Effector memory CD8-positive, alpha-beta T cell (primary cell): ENCODE data around the gene NACC2.
A peak's percentile ranks its signal among the peaks of the same experiment; 100 is the strongest.

Experiments
- ATAC-seq: fragments of 150-1000 bp; cut with Tn5 transposase; replicated peaks from 2 replicates; pipeline ENCODE4 v1.10.0; 2021; ENCODE audit warnings: mild to moderate bottlenecking, moderate library complexity
- DNase-seq, 3 experiments: peaks; one replicate each; pipeline ENCODE4 v3.0.0; 2021
- H3K27ac Mint-ChIP-seq, 2 donors: one replicate each; pipeline ENCODE4 v1.8.0; 2022; ENCODE audit warnings: mild to moderate bottlenecking in 2 of 2, mixed read lengths in 2 of 2, moderate library complexity in 2 of 2
- H3K27me3 Mint-ChIP-seq, 2 donors: one replicate each; pipeline ENCODE4 v1.8.0; 2022; ENCODE audit warnings: mixed read lengths in 2 of 2
- H3K36me3 Mint-ChIP-seq: one replicate; pipeline ENCODE4 v1.8.0; 2022; ENCODE audit warnings: mild to moderate bottlenecking, moderate library complexity, mixed read lengths; ENCODE audit not compliant: insufficient read depth
- H3K4me1 Mint-ChIP-seq, 2 donors: one replicate each; pipeline ENCODE4 v1.8.0; 2022; ENCODE audit warnings: low read depth in 2 of 2, mixed read lengths in 2 of 2
- H3K4me3 Mint-ChIP-seq, 2 donors: one replicate each; pipeline ENCODE4 v1.8.0; 2022; ENCODE audit warnings: mild to moderate bottlenecking in 2 of 2, mixed read lengths in 2 of 2, moderate library complexity in 2 of 2
- H3K9me3 Mint-ChIP-seq, 2 donors: one replicate each; pipeline ENCODE4 v1.8.0; 2022; ENCODE audit warnings: mixed read lengths in 2 of 2

NACC2 gene

DNA sequence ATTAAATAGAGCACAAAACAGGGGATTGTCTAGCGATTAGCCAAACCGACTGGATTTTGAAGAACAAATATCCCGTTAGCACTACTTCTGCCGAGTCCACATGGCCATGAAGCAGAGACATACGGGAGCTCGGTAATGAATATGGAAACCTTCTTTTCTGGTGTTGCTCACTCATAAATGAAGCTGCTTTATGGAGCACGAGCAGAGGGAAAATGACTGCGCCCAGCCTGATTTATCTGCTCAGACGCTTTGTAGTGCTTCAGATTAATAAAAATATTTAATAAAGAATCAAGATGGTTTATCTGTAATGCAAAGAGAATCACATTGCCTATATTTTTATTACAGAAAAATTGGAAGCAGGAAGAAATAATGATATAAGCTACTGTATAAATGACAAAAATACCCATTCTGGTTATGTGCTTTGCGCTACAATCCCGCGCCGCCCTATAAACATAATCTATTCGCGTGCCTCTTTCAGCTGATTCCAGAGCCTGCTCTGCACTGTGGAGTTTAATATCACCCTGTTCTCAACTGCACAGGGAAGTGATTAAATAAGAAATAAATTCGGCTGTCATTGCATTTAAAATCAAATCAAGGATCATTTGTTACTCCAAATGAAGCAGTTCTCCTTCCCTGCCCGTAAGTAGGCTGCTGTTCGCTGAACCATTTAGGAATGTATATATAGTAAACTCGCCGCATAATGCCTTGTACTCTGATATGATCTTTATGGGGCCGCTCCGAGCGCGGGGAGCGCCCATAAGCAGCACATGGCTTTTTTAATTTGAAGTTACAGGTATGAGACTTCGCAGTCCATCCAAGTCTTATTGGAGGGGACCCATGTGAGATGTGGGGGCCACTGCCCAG is 111.6 kb downstream of the NACC2 start:
- DNase-seq, result no peak
- H3K27ac Mint-ChIP-seq, result no peak overlapping the region
- H3K36me3 Mint-ChIP-seq, result no peaks in the 10 kb centered on the region
- no peaks in the 10 kb centered on the region for H3K9me3 Mint-ChIP-seq
- H3K27me3 Mint-ChIP-seq, result peaks cover 6 to 9% of the 10 kb centered on the region in 2 donors
- peaks cover 5 to 6% of the 10 kb centered on the region in 2 donors for H3K4me1 Mint-ChIP-seq
- ATAC-seq, result no peak
- H3K4me3 Mint-ChIP-seq, result no peak overlapping the region

DNA sequence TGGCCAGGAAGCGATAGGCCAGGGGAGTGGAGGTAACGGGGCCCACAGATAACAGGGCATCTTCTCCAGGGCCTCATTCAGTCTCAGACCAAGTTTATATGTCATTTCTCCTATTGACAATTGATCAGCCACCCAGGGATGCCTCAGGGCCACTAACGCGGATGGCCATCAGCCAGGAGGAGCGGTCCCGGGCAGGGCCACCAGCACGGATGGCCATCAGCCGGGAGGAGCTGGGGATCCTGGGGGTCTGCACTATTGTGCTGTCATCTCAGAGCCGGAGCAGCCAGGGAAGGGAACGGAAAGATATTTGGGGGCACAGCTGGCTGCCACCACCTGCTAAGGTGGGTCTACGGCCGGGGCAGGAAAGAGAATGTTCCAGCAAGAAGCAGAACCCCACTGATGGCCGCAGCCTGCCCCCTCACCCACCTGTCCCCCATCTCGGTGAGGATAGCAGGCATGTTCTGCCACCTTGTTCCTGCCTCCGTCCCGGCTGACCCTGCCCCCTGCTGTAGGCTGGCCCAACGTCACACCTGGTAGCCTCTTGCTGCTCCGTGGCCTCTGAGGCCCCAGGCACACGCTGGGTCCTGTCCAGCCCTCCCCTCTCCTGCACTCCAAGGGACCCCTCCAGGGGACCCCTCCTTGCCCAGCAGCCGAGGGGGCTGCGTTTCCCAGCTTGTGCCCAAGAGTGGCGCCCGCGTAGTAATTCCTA is 112.4 kb downstream of the NACC2 start:
- H3K4me1 Mint-ChIP-seq, result peaks cover 5 to 6% of the 10 kb centered on the region in 2 donors
- peaks cover 6 to 9% of the 10 kb centered on the region in 2 donors for H3K27me3 Mint-ChIP-seq
- DNase-seq (no peak), ATAC-seq (no peak)
- no peak overlapping the region for H3K27ac Mint-ChIP-seq
- H3K36me3 Mint-ChIP-seq, result no peaks in the 10 kb centered on the region
- no peak overlapping the region for H3K4me3 Mint-ChIP-seq
- H3K9me3 Mint-ChIP-seq, result no peaks in the 10 kb centered on the region

DNA sequence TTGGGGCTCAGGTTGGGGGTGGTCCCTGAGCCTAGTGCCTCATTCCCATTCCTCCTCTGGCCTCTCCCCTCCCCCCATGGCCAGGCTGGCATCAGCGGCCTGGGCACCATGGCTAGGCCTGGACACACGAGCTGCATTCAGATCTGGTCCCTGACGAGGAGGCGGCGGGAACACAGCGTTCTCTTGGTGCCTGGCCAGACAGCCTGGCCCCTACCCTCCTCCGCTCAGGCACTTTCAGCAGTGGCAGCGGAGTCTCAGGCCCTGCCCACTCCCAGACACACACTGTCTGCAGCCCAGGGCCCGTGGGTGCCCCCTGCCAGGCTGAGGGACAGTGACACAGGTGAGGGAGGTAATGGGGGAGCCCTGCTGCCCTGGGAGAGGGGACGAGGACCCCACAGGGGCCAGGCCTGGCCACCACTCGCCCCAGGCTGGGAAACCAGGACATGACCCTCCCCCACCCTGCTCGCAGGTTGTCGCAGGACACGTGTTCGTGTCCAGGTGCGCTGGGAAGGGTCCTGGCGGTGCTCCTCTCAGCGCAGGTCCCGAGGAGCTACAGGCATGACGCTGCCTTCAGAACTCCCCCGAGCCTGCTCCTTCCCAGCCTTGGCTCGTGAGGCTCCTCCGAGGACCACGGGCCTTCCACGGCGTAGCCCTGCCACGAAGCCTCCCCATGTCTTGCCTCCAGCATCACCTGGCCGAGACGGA is 114.0 kb downstream of the NACC2 start:
- no peak overlapping the region for H3K27ac Mint-ChIP-seq
- no peaks in the 10 kb centered on the region for H3K9me3 Mint-ChIP-seq

DNA sequence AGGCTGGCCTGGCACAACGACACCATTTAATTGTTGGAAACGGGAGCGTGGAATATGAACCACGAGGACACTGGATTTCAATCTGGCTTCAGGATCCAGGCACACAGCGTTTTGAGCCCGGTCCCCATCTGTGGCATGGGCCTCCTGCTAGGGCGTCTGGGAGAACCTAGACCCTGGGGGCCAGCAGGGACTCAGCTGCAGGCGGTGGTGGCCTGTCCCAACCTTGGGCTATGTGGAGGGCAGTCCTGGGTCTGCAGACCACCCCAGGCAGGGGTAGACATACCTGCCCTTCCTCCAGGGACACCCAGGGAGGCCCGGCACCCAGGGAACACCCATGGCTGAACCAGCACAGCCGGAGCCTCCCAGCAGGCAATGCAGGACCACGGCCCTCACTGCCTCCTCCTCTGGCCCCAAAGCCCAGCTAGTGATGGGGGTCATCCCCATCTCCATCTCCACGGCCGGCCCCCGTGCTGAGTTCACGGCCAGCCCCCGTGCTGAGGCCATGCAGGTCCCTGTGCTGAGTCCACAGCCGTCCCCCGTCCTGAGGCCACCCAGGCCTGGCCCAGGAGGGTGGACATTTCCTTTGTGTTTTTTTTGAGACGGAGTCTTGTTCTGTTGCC is 115.4 kb downstream of the NACC2 start:
- ATAC-seq, result no peak
- Mint-ChIP-seq H3K27ac (no peak overlapping the region), H3K9me3 (no peaks in the 10 kb centered on the region), H3K27me3 (no peaks in the 10 kb centered on the region), H3K4me3 (peak overlapping the region; percentile 29 to 47), H3K36me3 (peaks cover 8% of the 10 kb centered on the region), H3K4me1 (peaks cover 5 to 6% of the 10 kb centered on the region in 2 donors)
- DNase-seq, result no peak

More for the DNA sequence above, 114.0 kb downstream of the NACC2 start:
- no peak overlapping the region for H3K4me3 Mint-ChIP-seq
- H3K27me3 Mint-ChIP-seq, result peaks cover 6 to 9% of the 10 kb centered on the region in 2 donors
- no peaks in the 10 kb centered on the region for H3K36me3 Mint-ChIP-seq
- DNase-seq (no peak), ATAC-seq (no peak)
- peaks cover 5 to 6% of the 10 kb centered on the region in 2 donors for H3K4me1 Mint-ChIP-seq

- peak; percentile 46 to 47 (median 47) for DNase-seq
- peak overlapping the region in 1 of 2 donors; percentile 76 for H3K27ac Mint-ChIP-seq
- H3K27me3 Mint-ChIP-seq, result no peaks in the 10 kb centered on the region
- no peaks in the 10 kb centered on the region for H3K9me3 Mint-ChIP-seq
- H3K4me3 Mint-ChIP-seq, result peak overlapping the region; percentile 43 to 47
- H3K4me1 Mint-ChIP-seq, result peaks cover 5 to 8% of the 10 kb centered on the region in 2 donors
- peak; percentile 95 for ATAC-seq
- H3K36me3 Mint-ChIP-seq, result peaks cover 8% of the 10 kb centered on the region
Observed at GRCh38 chr9:135978642-135979546, 116.2 kb downstream of the NACC2 start.

DNA sequence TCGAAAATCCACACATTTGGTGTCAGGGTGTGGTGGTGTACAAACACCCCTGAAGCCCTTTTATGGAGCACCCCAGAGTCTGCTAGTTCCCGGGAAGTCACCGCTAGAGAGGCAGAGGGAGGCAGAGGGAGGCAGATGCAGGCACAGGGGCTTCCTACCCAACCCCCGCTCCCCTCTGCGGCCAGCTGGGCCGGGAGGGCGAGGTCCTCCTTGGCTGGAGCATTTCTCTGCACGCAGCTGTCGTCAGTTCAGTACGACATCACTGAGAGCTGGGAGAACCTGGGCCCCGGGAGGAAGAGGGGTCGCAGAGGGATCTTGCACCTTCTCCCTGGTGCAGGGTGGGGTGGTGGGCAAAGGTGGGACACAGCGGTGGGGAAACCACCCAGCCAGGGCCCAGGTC is 118.1 kb downstream of the NACC2 start:
- Mint-ChIP-seq H3K27ac (no peak overlapping the region), H3K36me3 (peaks cover 8% of the 10 kb centered on the region)

DNA sequence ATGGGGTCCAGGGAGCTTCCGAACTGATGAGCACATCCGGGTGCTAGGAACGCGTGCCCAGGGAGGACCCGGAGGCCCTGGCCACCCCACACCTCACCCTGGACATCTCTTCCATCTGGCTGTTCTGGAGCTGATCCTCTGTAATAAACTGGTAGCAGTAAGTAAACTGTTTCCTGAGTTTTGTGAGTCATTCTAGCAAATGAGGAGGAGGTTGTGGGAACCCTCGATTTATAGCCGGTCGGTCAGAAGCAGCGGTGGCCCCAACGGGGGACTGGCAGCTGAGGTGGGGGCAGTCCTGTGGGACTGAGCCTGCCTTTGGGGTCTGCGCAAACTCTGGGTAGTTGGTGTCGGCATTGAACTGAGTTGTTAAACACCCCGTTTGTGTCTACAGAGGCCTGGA is 118.6 kb downstream of the NACC2 start:
- no peak for ATAC-seq
- peaks cover 5 to 11% of the 10 kb centered on the region in 2 donors for H3K4me1 Mint-ChIP-seq
- no peaks in the 10 kb centered on the region for H3K9me3 Mint-ChIP-seq
- DNase-seq, result no peak
- H3K27ac Mint-ChIP-seq, result no peak overlapping the region
- H3K36me3 Mint-ChIP-seq, result peaks cover 8% of the 10 kb centered on the region
- no peaks in the 10 kb centered on the region for H3K27me3 Mint-ChIP-seq
- H3K4me3 Mint-ChIP-seq, result no peak overlapping the region

More for the DNA sequence above, 118.1 kb downstream of the NACC2 start:
- DNase-seq (no peak), ATAC-seq (no peak)
- Mint-ChIP-seq H3K4me1 (peaks cover 5 to 11% of the 10 kb centered on the region in 2 donors), H3K9me3 (no peaks in the 10 kb centered on the region), H3K4me3 (no peak overlapping the region), H3K27me3 (no peaks in the 10 kb centered on the region)

GRCh38 chr9:135975834-135976233 is 119.3 kb downstream of the NACC2 start:
- no peak for ATAC-seq

GRCh38 chr9:135974220-135974573 is 120.9 kb downstream of the NACC2 start:
- peaks cover 8% of the 10 kb centered on the region for H3K36me3 Mint-ChIP-seq
- no peaks in the 10 kb centered on the region for H3K9me3 Mint-ChIP-seq
- no peak overlapping the region for H3K27ac Mint-ChIP-seq
- DNase-seq, result no peak
- H3K4me1 Mint-ChIP-seq, result peaks cover 5 to 9% of the 10 kb centered on the region in 2 donors
- no peak overlapping the region for H3K4me3 Mint-ChIP-seq
- H3K27me3 Mint-ChIP-seq, result peaks cover 0 to 7% of the 10 kb centered on the region in 2 donors
- no peak for ATAC-seq

More at GRCh38 chr9:135975834-135976233, 119.3 kb downstream of the NACC2 start:
- H3K4me3 Mint-ChIP-seq, result no peak overlapping the region
- DNase-seq, result no peak
- no peak overlapping the region for H3K27ac Mint-ChIP-seq
- H3K27me3 Mint-ChIP-seq, result no peaks in the 10 kb centered on the region
- H3K9me3 Mint-ChIP-seq, result no peaks in the 10 kb centered on the region
- peaks cover 8% of the 10 kb centered on the region for H3K36me3 Mint-ChIP-seq
- peaks cover 5 to 11% of the 10 kb centered on the region in 2 donors for H3K4me1 Mint-ChIP-seq

GRCh38 chr9:135973277-135974219 is 121.5 kb downstream of the NACC2 start:
- Mint-ChIP-seq H3K9me3 (no peaks in the 10 kb centered on the region), H3K36me3 (peaks cover 8% of the 10 kb centered on the region), H3K4me3 (no peak overlapping the region), H3K27me3 (peaks cover 0 to 7% of the 10 kb centered on the region in 2 donors), H3K4me1 (peaks cover 0 to 4% of the 10 kb centered on the region in 2 donors), H3K27ac (no peak overlapping the region)
- DNase-seq, result no peak
- peak; percentile 39 for ATAC-seq

DNA sequence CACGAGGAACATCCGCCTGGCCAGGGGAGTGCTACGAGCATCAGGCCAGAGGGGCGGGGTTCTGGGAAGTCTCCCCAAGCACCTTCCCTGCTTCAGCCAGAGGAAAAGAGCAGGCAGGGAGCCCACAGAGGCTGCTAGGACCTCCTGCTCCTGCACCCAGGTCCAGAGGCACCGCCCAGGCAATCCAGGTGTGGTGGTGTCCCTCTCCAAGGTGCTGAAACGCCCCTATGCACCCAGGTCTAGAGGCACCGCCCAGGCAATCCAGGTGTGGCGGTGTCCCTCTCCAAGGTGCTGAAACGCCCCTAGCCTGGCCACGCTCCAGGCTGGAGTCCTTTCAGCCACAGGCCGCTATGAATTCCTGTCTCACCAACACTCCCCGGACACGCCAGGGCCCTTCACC is 123.2 kb downstream of the NACC2 start:
- Mint-ChIP-seq H3K9me3 (no peaks in the 10 kb centered on the region), H3K27ac (no peak overlapping the region), H3K36me3 (peaks cover 8% of the 10 kb centered on the region), H3K27me3 (peaks cover 5 to 16% of the 10 kb centered on the region in 2 donors), H3K4me3 (no peak overlapping the region), H3K4me1 (peaks cover 7 to 12% of the 10 kb centered on the region in 2 donors)
- ATAC-seq (peak; percentile 38), DNase-seq (peak in 2 of 3 experiments; percentile 30 to 31)
